ENCODE measurements around the gene BMP7. TPM values are rescaled to one million over a fixed set of nuclear protein-coding genes. Genes with fewer than 3 reads are reported as not detected.

The BMP7 gene
- total and polyA plus RNA-seq, 2 of the 13 experiments (the other 11 are each of a cell fraction or from before 2014, with no cell fraction given): not detected

DNA sequence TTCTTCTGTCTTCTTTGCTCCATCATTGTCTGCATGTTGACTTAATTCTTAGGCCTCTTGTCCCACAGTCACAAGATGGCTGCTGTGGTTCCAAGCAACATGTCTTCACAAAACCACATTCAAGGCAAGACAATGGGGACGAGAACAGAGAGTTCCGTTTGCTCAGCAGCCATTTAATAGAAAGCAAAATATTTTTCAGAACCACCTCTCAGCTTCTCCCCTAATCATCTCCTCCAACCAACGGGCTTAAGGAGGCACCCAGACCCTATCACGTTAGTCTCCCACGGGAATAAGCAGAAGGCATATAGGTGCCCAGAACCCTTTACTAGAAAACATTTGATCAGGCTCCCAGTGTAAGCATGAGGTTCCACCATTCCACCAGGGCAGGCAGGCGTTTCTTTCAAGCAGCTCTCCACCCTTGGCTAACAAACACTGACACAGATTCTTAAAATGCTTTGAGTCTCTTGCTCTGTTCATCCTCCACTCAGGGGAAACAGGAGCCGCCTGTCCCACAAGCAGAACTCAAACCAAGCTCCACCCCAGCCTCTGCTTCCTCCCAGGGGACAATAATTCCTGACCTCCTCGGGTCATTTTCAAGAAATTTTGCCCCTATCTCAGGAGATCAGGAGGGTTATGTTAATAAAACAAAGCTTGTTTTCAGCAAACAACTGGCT, 19.0 kb downstream of the BMP7 start (continued):
- TF ChIP-seq, protein P1, sequence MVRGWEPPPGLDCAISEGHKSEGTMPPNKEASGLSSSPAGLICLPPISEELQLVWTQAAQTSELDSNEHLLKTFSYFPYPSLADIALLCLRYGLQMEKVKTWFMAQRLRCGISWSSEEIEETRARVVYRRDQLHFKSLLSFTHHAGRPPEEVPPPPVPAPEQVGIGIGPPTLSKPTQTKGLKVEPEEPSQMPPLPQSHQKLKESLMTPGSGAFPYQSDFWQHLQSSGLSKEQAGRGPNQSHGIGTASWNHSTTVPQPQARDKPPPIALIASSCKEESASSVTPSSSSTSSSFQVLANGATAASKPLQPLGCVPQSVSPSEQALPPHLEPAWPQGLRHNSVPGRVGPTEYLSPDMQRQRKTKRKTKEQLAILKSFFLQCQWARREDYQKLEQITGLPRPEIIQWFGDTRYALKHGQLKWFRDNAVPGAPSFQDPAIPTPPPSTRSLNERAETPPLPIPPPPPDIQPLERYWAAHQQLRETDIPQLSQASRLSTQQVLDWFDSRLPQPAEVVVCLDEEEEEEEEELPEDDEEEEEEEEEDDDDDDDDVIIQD (CRISPR knock-in tag; IDR thresholded peaks at IDR 0.05; ENCODE audit: low read depth): no peak
- no peak for TF ChIP-seq SMC3 (IDR thresholded peaks at IDR 0.05; ENCODE audit: low read length)
- no peak for TF ChIP-seq ZNF136 (CRISPR knock-in tag; IDR thresholded peaks at IDR 0.05; ENCODE audit: low read depth)
- no peak for TF ChIP-seq JARID2 (CRISPR knock-in tag; IDR thresholded peaks at IDR 0.05; ENCODE audit: insufficient replicate concordance)
- TF ChIP-seq SP2 (CRISPR knock-in tag; IDR thresholded peaks at IDR 0.05): no peak
- TF ChIP-seq KDM4B (CRISPR knock-in tag; IDR thresholded peaks at IDR 0.05): no peak

DNA sequence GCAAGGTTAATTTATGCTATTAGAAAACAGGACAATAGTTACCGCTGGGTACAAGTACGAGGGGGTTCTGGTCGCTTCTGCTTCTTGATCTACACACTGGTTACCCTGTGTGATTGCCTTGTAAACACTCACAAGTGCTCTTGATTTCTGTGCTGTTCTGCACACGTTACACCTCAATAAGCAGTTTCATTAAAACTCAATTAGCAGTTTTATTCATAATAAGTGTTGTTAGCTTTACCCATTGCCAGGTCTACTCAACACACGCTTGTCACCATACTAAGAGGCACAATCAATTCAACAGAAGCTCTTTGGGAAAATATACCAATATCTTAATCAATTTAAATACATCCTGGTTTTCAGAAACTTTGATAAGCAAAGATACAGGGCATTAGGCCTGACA, 20.4 kb downstream of the BMP7 start:
- TF ChIP-seq ZNF326 (CRISPR knock-in tag; IDR thresholded peaks at IDR 0.05; ENCODE audit: borderline replicate concordance) (no peak), NKX3-1 (CRISPR knock-in tag; IDR thresholded peaks at IDR 0.05) (no peak), EEA1 (CRISPR knock-in tag; IDR thresholded peaks at IDR 0.05; ENCODE audit: borderline replicate concordance) (no peak), ZMYM2 (CRISPR knock-in tag; IDR thresholded peaks at IDR 0.05) (no peak), MAFG (CRISPR knock-in tag; IDR thresholded peaks at IDR 0.05) (no peak), ZNF776 (CRISPR knock-in tag; IDR thresholded peaks at IDR 0.05) (no peak), ZNF615 (CRISPR knock-in tag; IDR thresholded peaks at IDR 0.05; ENCODE audit: borderline replicate concordance) (no peak), TAF15 (IDR thresholded peaks at IDR 0.05; ENCODE audit: low read depth, low read length, poor library complexity, severe bottlenecking) (no peak)
- TF ChIP-seq, protein P2, sequence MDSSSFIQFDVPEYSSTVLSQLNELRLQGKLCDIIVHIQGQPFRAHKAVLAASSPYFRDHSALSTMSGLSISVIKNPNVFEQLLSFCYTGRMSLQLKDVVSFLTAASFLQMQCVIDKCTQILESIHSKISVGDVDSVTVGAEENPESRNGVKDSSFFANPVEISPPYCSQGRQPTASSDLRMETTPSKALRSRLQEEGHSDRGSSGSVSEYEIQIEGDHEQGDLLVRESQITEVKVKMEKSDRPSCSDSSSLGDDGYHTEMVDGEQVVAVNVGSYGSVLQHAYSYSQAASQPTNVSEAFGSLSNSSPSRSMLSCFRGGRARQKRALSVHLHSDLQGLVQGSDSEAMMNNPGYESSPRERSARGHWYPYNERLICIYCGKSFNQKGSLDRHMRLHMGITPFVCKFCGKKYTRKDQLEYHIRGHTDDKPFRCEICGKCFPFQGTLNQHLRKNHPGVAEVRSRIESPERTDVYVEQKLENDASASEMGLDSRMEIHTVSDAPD (CRISPR knock-in tag; IDR thresholded peaks at IDR 0.05): no peak
- no peaks in the 10 kb centered on the region for H3K9me3 ChIP-seq (ENCODE audit: low read length)
- H3K79me2 ChIP-seq (ENCODE audit: insufficient read depth, low read length): no peaks in the 10 kb centered on the region
- H4K20me1 ChIP-seq (ENCODE audit: insufficient read depth, low read length): no peaks in the 10 kb centered on the region
- no peak overlapping the region for H3K9ac ChIP-seq (ENCODE audit: insufficient read depth, low read depth, low read length)
- peaks cover 5 to 15% of the 10 kb centered on the region in 2 experiments; a peak in 3 of 5 replicates for H3K27me3 ChIP-seq (ENCODE audit: control insufficient read depth in 1 of 2, insufficient read depth in 2 of 2, low read length in 2 of 2)
- ATAC-seq: no peak
- intact Hi-C loops (cut with micrococcal nuclease; ENCODE audit: unreplicated experiment): loop anchor here (10.0 kb wide), 1 partner anchor 99 kb away; no protein-coding TSS in a partner anchor
- WGBS (ENCODE audit: low lambda C conversion rate): 35% methylated on average over 5 of the region's 5 CpGs
- no peak overlapping the region for H3K4me3 ChIP-seq (replicated peaks in 1 of 3; ENCODE audit: insufficient read depth in 1 of 3, low read depth in 2 of 3, low read length in 3 of 3)
- BruUV-seq (replicated peaks): no TSS peak
- POLR2A ChIA-PET: no interaction called here
- H3K36me3 ChIP-seq (replicated peaks in 1 of 2; ENCODE audit: control insufficient read depth in 1 of 2, insufficient read depth in 2 of 2, low read length in 2 of 2): no peaks in the 10 kb centered on the region
- H3K4me1 ChIP-seq (ENCODE audit: insufficient read depth, low read length): no peaks in the 10 kb centered on the region
- no peak overlapping the region for H3K27ac ChIP-seq (ENCODE audit: extremely low read length, insufficient read depth, low read length)
- H3K4me2 ChIP-seq (ENCODE audit: low read depth, low read length): no peak overlapping the region
- no peak overlapping the region for H2AFZ ChIP-seq (ENCODE audit: low read length)
- no peak for FAIRE-seq
- in situ Hi-C loops (cut with HindIII; ENCODE audit: extremely low pct_ligation_motif_present, low pct_unique_long_range_greater_than_20kb): no loop called here
- DNase-seq (ENCODE audit: low spot score): no peak
- CTCF ChIA-PET (ENCODE audit: low intra/inter-chr PET ratio, low total read pairs): no interaction called here
